Activated naive CD8-positive, alpha-beta T cell treated with anti-CD3 and anti-CD28 coated beads for 36 hours (primary cell): Measurements from ENCODE around the gene WDR7. TPM values are rescaled to one million over a fixed set of nuclear protein-coding genes. Genes with fewer than 3 reads are reported as not detected.
A peak's percentile ranks its signal among the peaks of the same experiment; 100 is the strongest.

ENCODE experiments used
- DNase-seq: peaks from one replicate; pipeline ENCODE4 v3.0.0; 2021
- H3K27ac Mint-ChIP-seq: one replicate; pipeline ENCODE4 v1.8.0; 2022; ENCODE audit warnings: mild to moderate bottlenecking, moderate library complexity, mixed read lengths
- H3K27me3 Mint-ChIP-seq: one replicate; pipeline ENCODE4 v1.8.0; 2022; ENCODE audit warnings: mild to moderate bottlenecking, mixed read lengths
- H3K36me3 Mint-ChIP-seq: one replicate; pipeline ENCODE4 v1.8.0; 2021; ENCODE audit warnings: mild to moderate bottlenecking, mixed read lengths
- H3K4me1 Mint-ChIP-seq: one replicate; pipeline ENCODE4 v1.8.0; 2021; ENCODE audit warnings: mixed read lengths
- H3K4me3 Mint-ChIP-seq: one replicate; pipeline ENCODE4 v1.8.0; 2022; ENCODE audit warnings: mild to moderate bottlenecking, moderate library complexity, mixed read lengths
- H3K9me3 Mint-ChIP-seq: one replicate; pipeline ENCODE4 v1.8.0; 2022; ENCODE audit warnings: mixed read lengths
- total RNA-seq, 2 experiments: library from RNA; stranded (reverse); gene quantifications; one replicate each; pipeline ENCODE4 v1.2.3, GENCODE V29; 2021

Gene WDR7
- total RNA-seq, 2 experiments from 2014 or later = 16.8 to 22.6 TPM

- H3K36me3 Mint-ChIP-seq = peaks cover 68% of the 10 kb centered on the region
- H3K4me3 Mint-ChIP-seq = no peak overlapping the region
- peaks cover 9% of the 10 kb centered on the region for H3K4me1 Mint-ChIP-seq
- no peaks in the 10 kb centered on the region for H3K27me3 Mint-ChIP-seq
- peaks cover 13% of the 10 kb centered on the region for H3K9me3 Mint-ChIP-seq
- no peak overlapping the region for H3K27ac Mint-ChIP-seq
- DNase-seq = no peak
Observed at GRCh38 chr18:56723706-56724105, 72.5 kb downstream of the WDR7 start.

DNA sequence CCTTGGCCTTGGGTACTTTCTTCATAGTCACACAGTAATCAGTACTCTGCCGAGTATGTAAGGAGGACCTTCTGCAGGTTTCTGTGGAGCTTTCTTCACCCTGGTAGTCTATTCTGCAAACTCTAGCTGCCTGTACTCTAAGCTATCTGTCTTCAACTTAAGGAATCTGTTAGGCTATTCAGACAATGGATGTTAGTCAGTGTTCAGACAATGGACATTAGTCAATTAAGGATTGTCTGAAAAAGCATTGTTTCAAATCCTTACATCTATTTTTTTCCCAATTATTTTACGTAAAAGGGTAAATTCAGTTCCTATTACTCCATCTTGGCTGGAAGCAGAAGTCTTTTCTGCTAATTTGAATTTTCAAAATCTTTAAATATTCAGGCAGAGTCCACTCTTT is 75.7 kb downstream of the WDR7 start:
- Mint-ChIP-seq H3K36me3 (peaks cover 67% of the 10 kb centered on the region), H3K9me3 (peaks cover 13% of the 10 kb centered on the region), H3K4me3 (no peak overlapping the region), H3K27me3 (no peaks in the 10 kb centered on the region), H3K4me1 (peaks cover 9% of the 10 kb centered on the region), H3K27ac (no peak overlapping the region)
- DNase-seq = no peak

DNA sequence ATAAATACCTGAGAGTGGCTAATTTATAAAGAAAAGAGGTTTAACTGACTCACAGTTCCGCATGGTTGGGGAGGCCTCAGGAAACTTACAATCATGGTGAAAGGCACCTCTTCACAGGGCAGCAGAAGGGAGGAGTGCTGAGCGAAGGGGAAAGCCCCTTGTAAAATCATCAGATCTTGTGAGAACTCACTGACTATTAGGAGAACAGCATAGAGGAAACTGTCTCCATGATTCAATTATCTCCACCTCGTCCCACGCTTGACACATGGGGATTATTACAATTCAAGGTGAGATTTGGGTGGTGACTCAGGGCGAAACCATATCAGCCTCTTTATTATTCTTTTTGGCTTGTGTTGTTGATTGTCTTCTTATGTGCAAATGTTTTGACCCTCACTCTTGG is 76.2 kb downstream of the WDR7 start:
- Mint-ChIP-seq H3K27ac (no peak overlapping the region), H3K4me1 (peaks cover 9% of the 10 kb centered on the region), H3K4me3 (no peak overlapping the region), H3K36me3 (peaks cover 64% of the 10 kb centered on the region), H3K9me3 (peaks cover 13% of the 10 kb centered on the region), H3K27me3 (no peaks in the 10 kb centered on the region)
- peak; percentile 24 for DNase-seq

- H3K27ac Mint-ChIP-seq = no peak overlapping the region
Observed at GRCh38 chr18:56728741-56729140, 77.6 kb downstream of the WDR7 start.

DNA sequence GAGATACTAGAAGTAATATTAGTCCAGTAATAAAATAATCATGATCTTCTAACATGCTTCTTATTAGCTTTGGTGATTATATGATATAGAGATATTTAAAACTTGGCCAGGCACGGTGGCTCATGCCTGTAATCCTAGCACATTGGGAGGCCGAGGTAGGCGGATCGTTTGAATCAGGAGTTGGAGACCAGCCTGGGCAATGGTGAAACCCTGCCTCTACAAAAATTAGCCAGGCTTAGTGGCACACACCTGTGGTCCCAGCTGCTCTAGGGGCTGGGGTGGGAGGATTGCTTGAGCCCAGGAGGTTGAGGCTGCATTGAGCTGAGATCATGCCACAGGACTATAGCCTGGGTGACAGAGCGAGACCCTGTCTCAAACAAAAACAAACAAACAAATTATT is 87.0 kb downstream of the WDR7 start:
- H3K9me3 Mint-ChIP-seq = no peaks in the 10 kb centered on the region
- H3K27ac Mint-ChIP-seq = no peak overlapping the region
- H3K4me3 Mint-ChIP-seq = no peak overlapping the region
- DNase-seq = no peak
- H3K4me1 Mint-ChIP-seq = peaks cover 6% of the 10 kb centered on the region
- H3K36me3 Mint-ChIP-seq = peaks cover 18% of the 10 kb centered on the region
- no peaks in the 10 kb centered on the region for H3K27me3 Mint-ChIP-seq

More at GRCh38 chr18:56728741-56729140, 77.6 kb downstream of the WDR7 start:
- H3K9me3 Mint-ChIP-seq = peaks cover 8% of the 10 kb centered on the region
- no peaks in the 10 kb centered on the region for H3K27me3 Mint-ChIP-seq
- peaks cover 9% of the 10 kb centered on the region for H3K4me1 Mint-ChIP-seq
- DNase-seq = no peak
- peaks cover 51% of the 10 kb centered on the region for H3K36me3 Mint-ChIP-seq
- no peak overlapping the region for H3K4me3 Mint-ChIP-seq

GRCh38 chr18:56739731-56740130 is 88.6 kb downstream of the WDR7 start:
- Mint-ChIP-seq H3K27me3 (no peaks in the 10 kb centered on the region), H3K4me3 (no peak overlapping the region), H3K27ac (peak overlapping the region; percentile 14), H3K9me3 (no peaks in the 10 kb centered on the region), H3K4me1 (peaks cover 6% of the 10 kb centered on the region), H3K36me3 (peaks cover 13% of the 10 kb centered on the region)
- DNase-seq = no peak

- Mint-ChIP-seq H3K36me3 (peaks cover 11% of the 10 kb centered on the region), H3K4me3 (no peak overlapping the region), H3K27ac (no peak overlapping the region), H3K27me3 (no peaks in the 10 kb centered on the region), H3K9me3 (no peaks in the 10 kb centered on the region), H3K4me1 (peaks cover 6% of the 10 kb centered on the region)
- DNase-seq = no peak
Observed at GRCh38 chr18:56740645-56741044, 89.5 kb downstream of the WDR7 start.

DNA sequence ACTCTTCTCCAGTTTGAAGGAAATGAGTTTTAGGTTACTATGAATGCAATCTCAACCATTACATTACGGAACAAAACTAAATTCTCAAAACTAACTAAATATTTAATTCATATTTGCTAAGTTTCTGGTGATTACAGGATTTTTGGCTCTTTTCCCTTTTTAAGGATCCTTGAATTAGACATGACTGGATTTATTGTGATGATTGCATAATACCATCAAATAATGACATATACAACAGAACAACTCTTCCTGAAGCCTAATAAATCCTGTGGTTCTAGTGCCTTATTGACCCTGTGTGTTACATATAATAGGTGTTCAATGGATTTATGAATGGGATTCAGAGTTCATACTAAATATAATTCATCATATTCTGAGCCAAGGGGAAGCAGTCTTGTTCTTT is 90.5 kb downstream of the WDR7 start:
- Mint-ChIP-seq H3K9me3 (no peaks in the 10 kb centered on the region), H3K36me3 (peaks cover 8% of the 10 kb centered on the region), H3K27ac (no peak overlapping the region), H3K4me3 (no peak overlapping the region), H3K27me3 (no peaks in the 10 kb centered on the region), H3K4me1 (peaks cover 11% of the 10 kb centered on the region)
- no peak for DNase-seq

- peaks cover 12% of the 10 kb centered on the region for H3K36me3 Mint-ChIP-seq
- DNase-seq = no peak
- no peak overlapping the region for H3K4me3 Mint-ChIP-seq
- peaks cover 19% of the 10 kb centered on the region for H3K4me1 Mint-ChIP-seq
- H3K9me3 Mint-ChIP-seq = no peaks in the 10 kb centered on the region
- H3K27me3 Mint-ChIP-seq = no peaks in the 10 kb centered on the region
- H3K27ac Mint-ChIP-seq = no peak overlapping the region
Observed at GRCh38 chr18:56743115-56743514, 92.0 kb downstream of the WDR7 start.

GRCh38 chr18:56747032-56747658 is 96.0 kb downstream of the WDR7 start:
- H3K27me3 Mint-ChIP-seq = no peaks in the 10 kb centered on the region
- DNase-seq = no peak
- H3K4me3 Mint-ChIP-seq = no peak overlapping the region
- no peaks in the 10 kb centered on the region for H3K9me3 Mint-ChIP-seq
- H3K4me1 Mint-ChIP-seq = peaks cover 19% of the 10 kb centered on the region
- H3K36me3 Mint-ChIP-seq = peaks cover 8% of the 10 kb centered on the region
- peak overlapping the region; percentile 3 for H3K27ac Mint-ChIP-seq

DNA sequence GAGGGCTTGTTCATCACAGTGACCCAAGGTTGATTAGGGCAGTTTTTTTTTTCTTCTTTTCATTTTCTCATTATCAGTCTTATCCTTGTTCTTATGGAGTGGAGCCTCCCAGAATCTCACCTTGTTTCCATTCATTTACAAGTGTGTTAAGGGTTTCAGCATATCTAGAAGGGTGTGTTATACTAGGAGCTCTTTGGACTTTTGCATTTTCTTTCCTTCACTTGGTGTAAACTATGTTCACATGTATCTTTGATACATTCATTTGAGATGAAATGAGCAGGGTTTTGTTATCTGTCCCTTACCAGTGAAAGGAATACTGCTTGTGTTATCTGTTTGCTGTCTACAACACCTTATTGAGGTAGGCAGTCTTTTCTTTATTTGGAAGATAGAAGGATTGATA is 96.7 kb downstream of the WDR7 start:
- no peak for DNase-seq
- peaks cover 19% of the 10 kb centered on the region for H3K4me1 Mint-ChIP-seq
- H3K4me3 Mint-ChIP-seq = no peak overlapping the region
- no peaks in the 10 kb centered on the region for H3K27me3 Mint-ChIP-seq
- no peak overlapping the region for H3K27ac Mint-ChIP-seq
- H3K36me3 Mint-ChIP-seq = peaks cover 8% of the 10 kb centered on the region
- H3K9me3 Mint-ChIP-seq = no peaks in the 10 kb centered on the region

GRCh38 chr18:56748698-56749268 is 97.6 kb downstream of the WDR7 start:
- no peak overlapping the region for H3K27ac Mint-ChIP-seq
- H3K4me1 Mint-ChIP-seq = peaks cover 19% of the 10 kb centered on the region
- DNase-seq = no peak
- H3K27me3 Mint-ChIP-seq = no peaks in the 10 kb centered on the region
- H3K4me3 Mint-ChIP-seq = no peak overlapping the region
- H3K36me3 Mint-ChIP-seq = peaks cover 8% of the 10 kb centered on the region
- no peaks in the 10 kb centered on the region for H3K9me3 Mint-ChIP-seq

DNA sequence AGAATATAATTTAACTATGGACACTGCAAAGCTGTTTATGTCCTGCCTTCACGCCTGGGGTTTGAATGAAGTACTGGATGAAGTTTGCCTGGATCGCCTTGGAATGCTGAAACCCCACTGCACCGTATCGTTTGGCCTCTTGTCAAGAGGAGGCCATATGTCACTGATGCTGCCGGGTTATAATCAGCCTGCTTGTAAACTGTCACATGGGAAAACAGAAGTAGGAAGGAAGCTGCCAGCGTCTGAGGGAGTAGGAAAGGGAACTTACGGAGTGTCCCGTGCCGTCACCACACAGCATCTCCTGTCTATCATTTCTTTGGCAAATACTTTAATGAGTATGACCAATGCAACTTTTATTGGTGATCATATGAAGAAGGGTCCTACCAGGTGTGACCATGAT is 105.8 kb downstream of the WDR7 start:
- no peaks in the 10 kb centered on the region for H3K9me3 Mint-ChIP-seq
- no peaks in the 10 kb centered on the region for H3K4me1 Mint-ChIP-seq
- H3K27me3 Mint-ChIP-seq = no peaks in the 10 kb centered on the region
- DNase-seq = no peak
- H3K27ac Mint-ChIP-seq = no peak overlapping the region
- H3K4me3 Mint-ChIP-seq = no peak overlapping the region
- H3K36me3 Mint-ChIP-seq = peaks cover 7% of the 10 kb centered on the region

DNA sequence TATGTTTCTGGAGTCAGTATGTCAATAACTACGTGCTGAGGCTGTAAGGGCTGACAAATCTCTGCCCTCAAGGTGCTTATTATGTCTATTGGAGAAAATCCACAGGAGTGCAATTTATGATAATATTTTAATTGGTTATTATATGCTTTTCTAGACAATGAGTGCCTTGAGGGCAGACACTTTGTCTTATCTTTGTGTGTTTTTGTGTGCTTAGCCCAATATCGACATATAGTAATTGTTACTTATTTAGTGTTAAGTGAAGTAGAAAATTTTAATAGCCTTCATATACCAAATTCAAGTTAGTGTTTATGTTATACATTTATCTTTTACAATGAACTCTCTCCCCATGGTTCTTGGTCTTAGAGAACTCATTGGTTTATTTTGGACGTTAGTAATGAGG is 118.9 kb downstream of the WDR7 start:
- Mint-ChIP-seq H3K27me3 (no peaks in the 10 kb centered on the region), H3K9me3 (no peaks in the 10 kb centered on the region), H3K4me3 (no peak overlapping the region), H3K27ac (no peak overlapping the region), H3K4me1 (no peaks in the 10 kb centered on the region), H3K36me3 (peaks cover 15% of the 10 kb centered on the region)
- DNase-seq = no peak

- Mint-ChIP-seq H3K36me3 (peaks cover 13% of the 10 kb centered on the region), H3K9me3 (no peaks in the 10 kb centered on the region), H3K4me3 (no peak overlapping the region), H3K27me3 (no peaks in the 10 kb centered on the region), H3K27ac (no peak overlapping the region), H3K4me1 (no peaks in the 10 kb centered on the region)
- DNase-seq = no peak
Observed at GRCh38 chr18:56770873-56771272, 119.7 kb downstream of the WDR7 start.

- peaks cover 8% of the 10 kb centered on the region for H3K36me3 Mint-ChIP-seq
- H3K4me3 Mint-ChIP-seq = no peak overlapping the region
- no peaks in the 10 kb centered on the region for H3K9me3 Mint-ChIP-seq
- DNase-seq = no peak
- H3K4me1 Mint-ChIP-seq = no peaks in the 10 kb centered on the region
- no peak overlapping the region for H3K27ac Mint-ChIP-seq
- H3K27me3 Mint-ChIP-seq = no peaks in the 10 kb centered on the region
Observed at GRCh38 chr18:56775701-56776100, 124.5 kb downstream of the WDR7 start.
